OCI-LY1 (cell line): ENCODE data around the gene NR1H2.

Experiments used
- H2AFZ ChIP-seq: fragments of 200-600 bp; sonication (generic), shearing (Covaris generic); 2 replicates; pipeline ENCODE4 v1.6.0; 2014; ENCODE audit warnings: antibody characterized with exemption, mild to moderate bottlenecking, low read length
- H3F3A ChIP-seq: fragments of 200-600 bp; sonication (generic), shearing (Covaris generic); 2 replicates; pipeline ENCODE4 v1.6.0; 2014; ENCODE audit warnings: mild to moderate bottlenecking, antibody characterized with exemption, low read length, moderate library complexity; ENCODE audit not compliant: insufficient read depth
- H3K27ac ChIP-seq: fragments of 200-600 bp; sonication (generic); 2 replicates; pipeline ENCODE4 v1.5.1; 2014; ENCODE audit warnings: low read length, mixed run types, mild to moderate bottlenecking, low read depth; ENCODE audit not compliant: poor library complexity, severe bottlenecking
- H3K27me3 ChIP-seq: fragments of 200-600 bp; sonication (generic); 2 replicates; pipeline ENCODE4 v1.6.0; 2014; ENCODE audit warnings: antibody characterized with exemption, mild to moderate bottlenecking, low read length, moderate library complexity; ENCODE audit not compliant: insufficient read depth
- H3K36me3 ChIP-seq: fragments of 200-600 bp; sonication (generic); 2 replicates; pipeline ENCODE4 v1.6.1; 2014; ENCODE audit warnings: mild to moderate bottlenecking, antibody characterized with exemption, low read length, moderate library complexity, mixed read lengths; ENCODE audit not compliant: insufficient read depth
- H3K4me1 ChIP-seq: fragments of 200-600 bp; sonication (generic); 2 replicates; pipeline ENCODE4 v1.5.1; 2014; ENCODE audit warnings: mild to moderate bottlenecking, low read length, moderate library complexity; ENCODE audit not compliant: insufficient read depth, severe bottlenecking
- H3K4me2 ChIP-seq: fragments of 200-600 bp; sonication (generic), shearing (Covaris generic); 2 replicates; pipeline ENCODE4 v1.6.1; 2014; ENCODE audit warnings: low read length
- H3K4me3 ChIP-seq: fragments of 200-600 bp; sonication (generic); 2 replicates; pipeline ENCODE4 v1.5.1; 2014; ENCODE audit warnings: low read length, low read depth, mild to moderate bottlenecking, mixed read lengths; ENCODE audit not compliant: poor library complexity, severe bottlenecking
- H3K79me2 ChIP-seq: fragments of 200-600 bp; shearing (Covaris generic); 2 replicates; pipeline ENCODE4 v1.6.1; 2016; ENCODE audit warnings: mixed run types, low read length, mixed read lengths; ENCODE audit not compliant: insufficient read depth
- H3K9ac ChIP-seq: fragments of 200-600 bp; sonication (generic), shearing (Covaris generic); 2 replicates; pipeline ENCODE4 v1.6.1; 2014; ENCODE audit warnings: mild to moderate bottlenecking, low read length, mixed read lengths
- H3K9me2 ChIP-seq: fragments of 200-600 bp; sonication (generic), shearing (Covaris generic); 2 replicates; pipeline ENCODE4 v1.6.1; 2014; ENCODE audit warnings: low read depth, mild to moderate bottlenecking, low read length, mixed read lengths
- H3K9me3 ChIP-seq: fragments of 200-600 bp; shearing (Covaris generic); 2 replicates; pipeline ENCODE4 v1.6.1; 2014; ENCODE audit warnings: low read length, mixed read lengths
- H4K20me1 ChIP-seq: fragments of 200-600 bp; sonication (generic), shearing (Covaris generic); 2 replicates; pipeline ENCODE4 v1.6.0; 2016; ENCODE audit warnings: mild to moderate bottlenecking, low read length; ENCODE audit not compliant: insufficient read depth
- EZH2 ChIP-seq: fragments of 200-600 bp; sonication (generic), shearing (Covaris generic); IDR thresholded peaks from 2 replicates; pipeline ENCODE4 v1.8.0; 2017; ENCODE audit warnings: borderline replicate concordance, mixed run types, mild to moderate bottlenecking, antibody characterized with exemption, low read length, moderate library complexity, mixed read lengths
- TF ChIP-seq, protein P1 (sequence below): fragments of 200-600 bp; sonication (generic), shearing (Covaris generic); IDR thresholded peaks from 2 replicates; pipeline ENCODE4 v1.5.1; 2017; ENCODE audit warnings: mild to moderate bottlenecking, antibody characterized with exemption, low read length, moderate library complexity, mixed read lengths

The NR1H2 gene

DNA sequence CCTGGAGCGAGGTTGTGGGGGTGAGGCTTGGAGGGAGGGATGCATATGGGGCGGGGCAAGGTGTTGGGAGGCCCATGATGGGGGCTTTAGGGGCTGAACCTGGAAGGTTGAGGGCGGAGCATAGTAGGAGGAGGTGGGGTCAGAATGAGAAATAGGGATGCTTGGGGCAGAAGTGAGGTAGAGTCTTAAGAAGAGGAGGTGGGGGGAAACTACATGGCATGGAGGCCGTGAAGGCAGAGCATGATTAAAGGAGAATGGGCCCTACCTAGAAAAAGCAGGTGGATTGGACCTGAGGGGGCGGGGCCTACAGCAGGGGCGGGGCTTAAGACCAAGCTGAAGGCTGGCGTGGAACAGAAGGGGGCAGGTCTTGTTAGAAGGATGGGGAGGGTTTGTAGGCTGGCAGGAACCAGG lies 799 bp downstream of the NR1H2 start:
- H3K36me3 ChIP-seq: peaks cover 43% of the 10 kb centered on the region
- no peaks in the 10 kb centered on the region for H4K20me1 ChIP-seq
- H3K79me2 ChIP-seq: no peaks in the 10 kb centered on the region
- H3K27ac ChIP-seq: no peak overlapping the region
- H3K9ac ChIP-seq: no peak overlapping the region
- H3K4me2 ChIP-seq: peak overlapping the region; percentile 35; the same call in 1 of the 2 replicates
- no peaks in the 10 kb centered on the region for H3F3A ChIP-seq
- no peak overlapping the region for H2AFZ ChIP-seq
- TF ChIP-seq, protein P1, sequence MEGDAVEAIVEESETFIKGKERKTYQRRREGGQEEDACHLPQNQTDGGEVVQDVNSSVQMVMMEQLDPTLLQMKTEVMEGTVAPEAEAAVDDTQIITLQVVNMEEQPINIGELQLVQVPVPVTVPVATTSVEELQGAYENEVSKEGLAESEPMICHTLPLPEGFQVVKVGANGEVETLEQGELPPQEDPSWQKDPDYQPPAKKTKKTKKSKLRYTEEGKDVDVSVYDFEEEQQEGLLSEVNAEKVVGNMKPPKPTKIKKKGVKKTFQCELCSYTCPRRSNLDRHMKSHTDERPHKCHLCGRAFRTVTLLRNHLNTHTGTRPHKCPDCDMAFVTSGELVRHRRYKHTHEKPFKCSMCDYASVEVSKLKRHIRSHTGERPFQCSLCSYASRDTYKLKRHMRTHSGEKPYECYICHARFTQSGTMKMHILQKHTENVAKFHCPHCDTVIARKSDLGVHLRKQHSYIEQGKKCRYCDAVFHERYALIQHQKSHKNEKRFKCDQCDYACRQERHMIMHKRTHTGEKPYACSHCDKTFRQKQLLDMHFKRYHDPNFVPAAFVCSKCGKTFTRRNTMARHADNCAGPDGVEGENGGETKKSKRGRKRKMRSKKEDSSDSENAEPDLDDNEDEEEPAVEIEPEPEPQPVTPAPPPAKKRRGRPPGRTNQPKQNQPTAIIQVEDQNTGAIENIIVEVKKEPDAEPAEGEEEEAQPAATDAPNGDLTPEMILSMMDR: no peak
- TF ChIP-seq EZH2: no peak
- H3K4me1 ChIP-seq: peaks cover 5% of the 10 kb centered on the region
- no peaks in the 10 kb centered on the region for H3K9me2 ChIP-seq
- H3K4me3 ChIP-seq: peak overlapping the region; percentile 89
- H3K27me3 ChIP-seq: no peaks in the 10 kb centered on the region
- H3K9me3 ChIP-seq: no peaks in the 10 kb centered on the region

DNA sequence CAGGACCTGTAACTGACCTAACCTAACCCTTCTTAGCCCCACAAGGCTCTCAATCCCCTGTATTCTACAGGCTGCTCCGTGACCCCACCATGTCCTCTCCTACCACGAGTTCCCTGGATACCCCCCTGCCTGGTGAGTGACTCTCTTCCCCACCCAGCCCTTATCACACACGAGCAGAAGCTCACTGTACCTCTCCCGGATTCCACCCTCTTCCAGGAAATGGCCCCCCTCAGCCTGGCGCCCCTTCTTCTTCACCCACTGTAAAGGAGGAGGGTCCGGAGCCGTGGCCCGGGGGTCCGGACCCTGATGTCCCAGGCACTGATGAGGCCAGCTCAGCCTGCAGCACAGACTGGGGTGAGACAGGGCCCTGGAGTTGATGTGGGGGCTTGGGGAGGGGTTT lies 1.3 kb downstream of the NR1H2 start:
- no peak overlapping the region for H3K27ac ChIP-seq
- H3K9me3 ChIP-seq: no peaks in the 10 kb centered on the region
- H3K9ac ChIP-seq: no peak overlapping the region
- H3K36me3 ChIP-seq: peaks cover 43% of the 10 kb centered on the region
- no peaks in the 10 kb centered on the region for H3K27me3 ChIP-seq
- H4K20me1 ChIP-seq: no peaks in the 10 kb centered on the region
- peak overlapping the region; percentile 35; the same call in 1 of the 2 replicates for H3K4me2 ChIP-seq
- no peak overlapping the region for H2AFZ ChIP-seq
- H3K9me2 ChIP-seq: no peaks in the 10 kb centered on the region
- H3K4me1 ChIP-seq: peaks cover 5% of the 10 kb centered on the region
- H3K4me3 ChIP-seq: peak overlapping the region; percentile 89
- TF ChIP-seq, protein P1: no peak
- TF ChIP-seq EZH2: no peak
- H3F3A ChIP-seq: no peaks in the 10 kb centered on the region
- no peaks in the 10 kb centered on the region for H3K79me2 ChIP-seq

GRCh38 chr19:50378169-50378862 lies 2.1 kb downstream of the NR1H2 start:
- Histone ChIP-seq H3K9ac (no peak overlapping the region), H3K9me3 (no peaks in the 10 kb centered on the region), H3F3A (no peaks in the 10 kb centered on the region), H3K4me3 (no peak overlapping the region), H3K27me3 (no peaks in the 10 kb centered on the region), H3K4me2 (no peak overlapping the region), H3K4me1 (peaks cover 7% of the 10 kb centered on the region), H4K20me1 (no peaks in the 10 kb centered on the region), H3K36me3 (peaks cover 43% of the 10 kb centered on the region), H3K27ac (no peak overlapping the region), H3K9me2 (no peaks in the 10 kb centered on the region), H3K79me2 (no peaks in the 10 kb centered on the region), H2AFZ (no peak overlapping the region)
- TF ChIP-seq EZH2: no peak
- TF ChIP-seq, protein P1: no peak
